Amniotic epithelial cell (primary cell): Measurements from ENCODE around the gene PTTG1.

Source experiments
- DNase-seq: peaks from one replicate; pipeline ENCODE4 v3.0.0-alpha.2; 2010; ENCODE audit warnings: low read depth

PTTG1 gene

GRCh38 chr5:160421625-160422258, at the start of gene PTTG1:
PTTG1 (plus strand) TSS chr5:160421855; CDS start chr5:160422313, 458 bp downstream.
- peak; percentile 95 for DNase-seq

GRCh38 chr5:160375166-160375565, 46.5 kb upstream of the PTTG1 start:
- DNase-seq, result no peak

- no peak for DNase-seq
These were observed 46.0 kb upstream of the PTTG1 start for GRCh38 chr5:160375701-160376100.

GRCh38 chr5:160376416-160376815, 45.2 kb upstream of the PTTG1 start:
- DNase-seq, result no peak

GRCh38 chr5:160377651-160378050, 44.0 kb upstream of the PTTG1 start:
- no peak for DNase-seq

GRCh38 chr5:160378330-160378729, 43.3 kb upstream of the PTTG1 start:
- no peak for DNase-seq

- no peak for DNase-seq
These were observed 42.1 kb upstream of the PTTG1 start for GRCh38 chr5:160379511-160379910.

- DNase-seq, result no peak
These were observed 41.6 kb upstream of the PTTG1 start for GRCh38 chr5:160380041-160380440.

GRCh38 chr5:160382346-160382745, 39.3 kb upstream of the PTTG1 start:
- no peak for DNase-seq

GRCh38 chr5:160384681-160385080, 37.0 kb upstream of the PTTG1 start:
- no peak for DNase-seq

- DNase-seq, result no peak
These were observed 36.2 kb upstream of the PTTG1 start for GRCh38 chr5:160385496-160385895.

GRCh38 chr5:160387445-160387844, 34.2 kb upstream of the PTTG1 start:
- no peak for DNase-seq

- DNase-seq, result no peak
These were observed 30.6 kb upstream of the PTTG1 start for GRCh38 chr5:160390787-160391696.

- DNase-seq, result no peak
These were observed 26.5 kb upstream of the PTTG1 start for GRCh38 chr5:160395111-160395510.

- no peak for DNase-seq
These were observed 24.2 kb upstream of the PTTG1 start for GRCh38 chr5:160397492-160397891.

- DNase-seq, result peak; percentile 69
These were observed 22.8 kb upstream of the PTTG1 start for GRCh38 chr5:160398806-160399205.

GRCh38 chr5:160399402-160400353, 22.0 kb upstream of the PTTG1 start, which contains the start of gene FAM200C:
FAM200C (minus strand) TSS chr5:160400054; CDS start chr5:160395490, 4,564 bp downstream.
- DNase-seq, result peak; percentile 92

- DNase-seq, result peak; percentile 93
These were observed 2.8 kb upstream of the PTTG1 start, which contains the start of gene SLU7 for GRCh38 chr5:160418561-160419457. SLU7 (minus strand) TSS chr5:160419081; CDS start chr5:160415294, 3,787 bp downstream.

- no peak for DNase-seq
These were observed 2.0 kb upstream of the PTTG1 start for GRCh38 chr5:160419458-160420330.

- no peak for DNase-seq
These were observed 1.4 kb upstream of the PTTG1 start for GRCh38 chr5:160420331-160420610.
